Calu3 (cell line): ENCODE data around the gene PDZD4. TPM values are rescaled to one million over a fixed set of nuclear protein-coding genes. Genes with fewer than 3 reads are reported as not detected.

Source experiments
- BruUV-seq: library from RNA; stranded (reverse); fragments of 400-500 nt; replicated peaks from 2 replicates; lab custom pipeline; 2021; lab: Mats Ljungman, UMichigan
- CTCF ChIA-PET: fragments of 300-600 bp; sonication (Branson Sonifier 250); formaldehyde crosslinking; loops from one replicate; lab custom pipeline; 2022; ENCODE audit warnings: antibody characterized with exemption; lab: Charles Lee
- DNase-seq: peaks from one replicate; pipeline ENCODE4 v3.0.0; 2022
- H3K27ac Mint-ChIP-seq: one replicate; pipeline ENCODE4 v1.8.0; 2022; ENCODE audit warnings: mixed read lengths; ENCODE audit not compliant: unreplicated experiment
- H3K27me3 Mint-ChIP-seq: one replicate; pipeline ENCODE4 v1.8.0; 2022; ENCODE audit warnings: mixed read lengths; ENCODE audit not compliant: unreplicated experiment
- H3K36me3 Mint-ChIP-seq: one replicate; pipeline ENCODE4 v1.8.0; 2022; ENCODE audit warnings: mild to moderate bottlenecking, moderate library complexity, mixed read lengths; ENCODE audit not compliant: insufficient read depth, unreplicated experiment
- H3K4me1 Mint-ChIP-seq: one replicate; pipeline ENCODE4 v1.8.0; 2022; ENCODE audit warnings: mild to moderate bottlenecking, low read depth, mixed read lengths; ENCODE audit not compliant: unreplicated experiment
- H3K4me3 Mint-ChIP-seq: one replicate; pipeline ENCODE4 v1.8.0; 2022; ENCODE audit warnings: mild to moderate bottlenecking, low read depth, moderate library complexity, mixed read lengths; ENCODE audit not compliant: unreplicated experiment
- H3K9me3 Mint-ChIP-seq: one replicate; pipeline ENCODE4 v1.8.0; 2022; ENCODE audit warnings: low read depth, mixed read lengths; ENCODE audit not compliant: unreplicated experiment
- CTCF ChIP-seq: fragments of 200-600 bp; IDR thresholded peaks from one replicate; pipeline ENCODE4 v1.8.0; 2022; ENCODE audit warnings: antibody characterized with exemption; ENCODE audit not compliant: unreplicated experiment
- intact Hi-C: fragments of 100-400 bp; cut with micrococcal nuclease; formaldehyde crosslinking; loops from one replicate; pipeline ENCODE4 v1.10.0; 2022; ENCODE audit not compliant: unreplicated experiment
- total RNA-seq: library from RNA; stranded (reverse); gene quantifications from 2 replicates; pipeline ENCODE4 v1.2.3, GENCODE V29; 2022

PDZD4 gene
- total RNA-seq, 1 experiment from 2014 or later: 0.76 TPM

- Mint-ChIP-seq H3K27me3 (no peaks in the 10 kb centered on the region), H3K27ac (no peak overlapping the region), H3K4me3 (no peak overlapping the region), H3K9me3 (no peaks in the 10 kb centered on the region), H3K4me1 (peaks cover 11% of the 10 kb centered on the region), H3K36me3 (peaks cover 32% of the 10 kb centered on the region)
- DNase-seq: no peak
- no TSS peak for BruUV-seq
- intact Hi-C loops: no loop called here
- no peak for TF ChIP-seq CTCF
- CTCF ChIA-PET: no interaction called here
Observed at GRCh38 chrX:153769158-153769864, 61.0 kb downstream of the PDZD4 start.

- H3K36me3 Mint-ChIP-seq: peaks cover 37% of the 10 kb centered on the region
- TF ChIP-seq CTCF: no peak
- intact Hi-C loops: no loop called here
- CTCF ChIA-PET: no interaction called here
- H3K9me3 Mint-ChIP-seq: no peaks in the 10 kb centered on the region
- no TSS peak for BruUV-seq
- H3K27me3 Mint-ChIP-seq: no peaks in the 10 kb centered on the region
- no peak overlapping the region for H3K4me3 Mint-ChIP-seq
- H3K27ac Mint-ChIP-seq: no peak overlapping the region
- no peak for DNase-seq
- peaks cover 11% of the 10 kb centered on the region for H3K4me1 Mint-ChIP-seq
Observed at GRCh38 chrX:153768311-153769157, 61.8 kb downstream of the PDZD4 start.

- Mint-ChIP-seq H3K4me1 (peaks cover 11% of the 10 kb centered on the region), H3K27me3 (no peaks in the 10 kb centered on the region), H3K27ac (no peak overlapping the region), H3K4me3 (no peak overlapping the region), H3K36me3 (peaks cover 42% of the 10 kb centered on the region), H3K9me3 (no peaks in the 10 kb centered on the region)
- CTCF ChIA-PET: no interaction called here
- BruUV-seq: no TSS peak
- TF ChIP-seq CTCF: no peak
- no peak for DNase-seq
- intact Hi-C loops: no loop called here
Observed at GRCh38 chrX:153767674-153768055, 62.7 kb downstream of the PDZD4 start.

- Mint-ChIP-seq H3K9me3 (no peaks in the 10 kb centered on the region), H3K4me3 (peak overlapping the region; percentile 83), H3K27me3 (no peaks in the 10 kb centered on the region), H3K4me1 (peaks cover 11% of the 10 kb centered on the region), H3K36me3 (peaks cover 42% of the 10 kb centered on the region), H3K27ac (peak overlapping the region; percentile 43)
- BruUV-seq: no TSS peak
- intact Hi-C loops: no loop called here
- no peak for TF ChIP-seq CTCF
- DNase-seq: no peak
- CTCF ChIA-PET: interaction anchor here (0.8 kb wide), 1 partner anchor 144 kb away, joined by 3 read pairs; no protein-coding TSS in a partner anchor
Observed at GRCh38 chrX:153766871-153767673, 63.3 kb downstream of the PDZD4 start.
